ENCODE data around the gene MIR17HG.

Gene MIR17HG

GRCh38 chr13:91389186-91389585 is 41.7 kb downstream of the MIR17HG start:
- Mint-ChIP-seq H3K27ac (ENCODE audit: low read depth) (no peak overlapping the region), H3K4me1 (no peaks in the 10 kb centered on the region), H3K4me3 (no peak overlapping the region), H3K9me3 (no peaks in the 10 kb centered on the region), H3K36me3 (ENCODE audit: insufficient read depth) (no peaks in the 10 kb centered on the region), H3K27me3 (peaks cover 77% of the 10 kb centered on the region)
- no peak for DNase-seq (ENCODE audit: low spot score in 2 of 2)
- no peak for ATAC-seq (replicated peaks; ENCODE audit: extremely low read depth, poor library complexity, severe bottlenecking)

- no peak for ATAC-seq (replicated peaks; ENCODE audit: extremely low read depth, poor library complexity, severe bottlenecking)
- Mint-ChIP-seq H3K9me3 (no peaks in the 10 kb centered on the region), H3K36me3 (ENCODE audit: insufficient read depth) (peaks cover 1% of the 10 kb centered on the region), H3K4me1 (peaks cover 12% of the 10 kb centered on the region), H3K4me3 (no peak overlapping the region), H3K27me3 (peaks cover 31% of the 10 kb centered on the region), H3K27ac (ENCODE audit: low read depth) (no peak overlapping the region)
- DNase-seq (ENCODE audit: low spot score in 2 of 2): no peak
These were observed 50.1 kb downstream of the MIR17HG start for GRCh38 chr13:91397595-91397994.

DNA sequence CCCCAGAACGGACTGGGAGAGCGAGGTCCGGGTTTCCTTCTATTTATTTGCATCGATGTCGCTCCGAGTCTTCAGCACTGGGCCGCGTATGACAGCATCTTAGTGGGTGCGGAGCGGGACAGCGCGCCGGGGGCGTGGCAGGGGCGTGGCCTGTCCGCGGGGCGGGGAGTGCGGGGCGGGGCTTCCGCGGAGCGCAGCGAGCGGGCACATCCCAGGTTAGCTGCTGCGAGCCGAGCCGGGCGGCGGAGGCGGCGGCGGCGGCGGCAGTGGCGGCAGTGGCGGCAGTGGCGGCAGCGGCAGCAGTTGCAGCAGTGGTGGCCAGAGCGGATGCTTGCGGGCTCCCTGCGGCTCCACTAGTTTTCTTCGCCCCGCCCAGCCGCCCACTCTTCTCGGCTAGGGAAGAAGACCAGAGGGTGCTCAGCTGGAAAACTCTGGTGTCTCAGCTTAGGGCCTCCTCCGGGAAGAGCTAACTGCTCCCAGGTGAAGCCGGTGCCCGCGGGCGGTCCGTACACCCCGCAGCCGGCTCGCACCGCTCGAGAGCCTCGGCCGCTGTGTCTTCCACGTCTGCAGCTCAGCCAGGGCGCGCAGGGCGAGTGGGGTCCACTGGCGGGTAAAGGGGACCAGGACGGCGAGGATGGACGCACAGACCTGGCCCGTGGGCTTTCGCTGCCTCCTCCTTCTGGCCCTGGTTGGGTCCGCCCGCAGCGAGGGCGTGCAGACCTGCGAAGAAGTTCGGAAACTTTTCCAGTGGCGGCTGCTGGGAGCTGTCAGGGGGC is 51.1 kb downstream of the MIR17HG start, which contains the start of gene GPC5:
Gene GPC5, plus strand, starts transcription at position 209 of the 776 bp plus-strand sequence.
- peak within 1 kb of the TSS; percentile 71 for H3K4me3 Mint-ChIP-seq
- peak; percentile 95 for ATAC-seq (replicated peaks; ENCODE audit: extremely low read depth, poor library complexity, severe bottlenecking)
- DNase-seq (ENCODE audit: low spot score in 2 of 2): peak; percentile 57 to 65
- no peak within 1 kb of the TSS for H3K27ac Mint-ChIP-seq (ENCODE audit: low read depth)
- peaks cover 28% of the 10 kb centered on the region for H3K27me3 Mint-ChIP-seq
- no peaks in the 10 kb centered on the region for H3K9me3 Mint-ChIP-seq
- H3K4me1 Mint-ChIP-seq: peaks cover 12% of the 10 kb centered on the region
- H3K36me3 Mint-ChIP-seq (ENCODE audit: insufficient read depth): peaks cover 1% of the 10 kb centered on the region

DNA sequence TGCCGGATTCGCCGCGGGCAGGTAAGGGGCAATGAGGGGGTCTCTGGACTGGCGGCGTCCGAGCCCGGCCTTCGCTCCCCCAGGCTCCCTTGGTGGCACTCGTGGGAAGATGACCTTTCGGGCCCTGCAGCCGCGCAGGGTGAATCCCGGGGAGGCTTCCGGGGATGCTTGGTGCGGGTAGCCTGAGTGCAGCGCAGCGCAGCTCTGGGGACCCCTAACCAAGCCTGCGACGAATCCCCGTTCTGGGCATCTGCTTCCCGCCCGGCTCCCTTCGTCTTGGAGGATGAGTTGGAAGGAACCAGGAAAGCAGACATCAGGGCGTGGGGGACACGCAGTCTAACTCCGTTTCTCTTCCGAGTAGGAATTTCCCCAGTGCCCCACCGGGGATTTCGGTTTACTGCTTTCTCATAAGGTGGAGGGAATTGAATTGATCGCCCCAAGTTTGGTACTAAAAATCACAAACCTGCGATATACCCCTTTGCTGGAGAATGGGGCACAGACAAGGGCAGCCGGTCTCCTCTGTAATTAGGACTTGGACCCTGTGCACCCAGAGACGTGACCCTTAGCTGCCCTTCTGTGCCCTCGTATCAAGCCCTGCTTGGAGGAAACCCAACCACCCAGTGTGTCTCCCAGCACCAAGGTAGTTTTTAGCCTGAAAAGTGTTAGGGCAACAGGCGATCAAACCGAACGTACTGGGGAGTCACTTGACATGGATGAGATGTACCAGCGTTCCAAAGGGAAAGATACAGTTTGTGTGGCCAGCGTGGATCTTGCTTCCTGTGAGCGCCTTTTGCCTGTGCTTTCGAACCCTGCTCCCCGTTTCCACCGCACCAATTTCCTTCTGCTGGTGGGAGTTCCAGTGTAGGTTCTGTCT is 51.9 kb downstream of the MIR17HG start:
- Mint-ChIP-seq H3K36me3 (ENCODE audit: insufficient read depth) (peaks cover 1% of the 10 kb centered on the region), H3K27me3 (peaks cover 20% of the 10 kb centered on the region), H3K4me3 (peak overlapping the region; percentile 71), H3K9me3 (no peaks in the 10 kb centered on the region), H3K27ac (ENCODE audit: low read depth) (no peak overlapping the region), H3K4me1 (peaks cover 12% of the 10 kb centered on the region)
- DNase-seq (ENCODE audit: low spot score in 2 of 2) (no peak), ATAC-seq (replicated peaks; ENCODE audit: extremely low read depth, poor library complexity, severe bottlenecking) (no peak)

GRCh38 chr13:91400063-91400399 is 52.5 kb downstream of the MIR17HG start:
- Mint-ChIP-seq H3K36me3 (ENCODE audit: insufficient read depth) (peaks cover 1% of the 10 kb centered on the region), H3K27ac (ENCODE audit: low read depth) (no peak overlapping the region), H3K4me3 (peak overlapping the region; percentile 71), H3K27me3 (peaks cover 14% of the 10 kb centered on the region), H3K4me1 (peaks cover 12% of the 10 kb centered on the region), H3K9me3 (no peaks in the 10 kb centered on the region)
- no peak for ATAC-seq (replicated peaks; ENCODE audit: extremely low read depth, poor library complexity, severe bottlenecking)
- no peak for DNase-seq (ENCODE audit: low spot score in 2 of 2)

GRCh38 chr13:91400671-91401070 is 53.2 kb downstream of the MIR17HG start:
- peaks cover 1% of the 10 kb centered on the region for H3K36me3 Mint-ChIP-seq (ENCODE audit: insufficient read depth)
- H3K9me3 Mint-ChIP-seq: no peaks in the 10 kb centered on the region
- peaks cover 12% of the 10 kb centered on the region for H3K4me1 Mint-ChIP-seq
- ATAC-seq (replicated peaks; ENCODE audit: extremely low read depth, poor library complexity, severe bottlenecking) (no peak), DNase-seq (ENCODE audit: low spot score in 2 of 2) (no peak)
- H3K27me3 Mint-ChIP-seq: peaks cover 9% of the 10 kb centered on the region
- no peak overlapping the region for H3K4me3 Mint-ChIP-seq
- no peak overlapping the region for H3K27ac Mint-ChIP-seq (ENCODE audit: low read depth)

DNA sequence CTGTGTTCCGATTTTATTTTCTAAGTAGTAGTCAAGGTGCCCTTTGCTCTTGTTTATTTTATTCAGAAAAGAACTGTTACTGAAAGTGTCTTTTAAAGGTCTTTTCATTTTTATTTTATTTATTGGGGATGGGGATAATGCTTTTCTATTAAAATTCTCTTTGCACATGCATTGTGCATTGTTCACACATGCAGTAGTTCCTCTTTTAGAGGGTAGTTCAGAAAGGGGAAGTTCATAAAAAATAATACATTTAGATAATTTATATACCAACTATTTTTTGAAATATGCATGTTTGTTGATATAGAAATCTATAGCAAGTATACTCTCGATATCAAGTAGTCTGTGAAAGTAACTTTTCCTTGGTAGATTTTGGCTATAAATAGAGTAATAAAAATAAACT is 54.4 kb downstream of the MIR17HG start:
- H3K9me3 Mint-ChIP-seq: no peaks in the 10 kb centered on the region
- ATAC-seq (replicated peaks; ENCODE audit: extremely low read depth, poor library complexity, severe bottlenecking) (no peak), DNase-seq (ENCODE audit: low spot score in 2 of 2) (no peak)
- H3K36me3 Mint-ChIP-seq (ENCODE audit: insufficient read depth): peaks cover 1% of the 10 kb centered on the region
- H3K4me1 Mint-ChIP-seq: peaks cover 12% of the 10 kb centered on the region
- H3K27ac Mint-ChIP-seq (ENCODE audit: low read depth): no peak overlapping the region
- peaks cover 9% of the 10 kb centered on the region for H3K27me3 Mint-ChIP-seq
- no peak overlapping the region for H3K4me3 Mint-ChIP-seq
